Neural cell (in vitro differentiated cells): ENCODE results near the gene MRPS10.

ENCODE experiments used
- CTCF ChIP-seq: fragments of 450-650 bp; IDR thresholded peaks from 2 replicates; pipeline ENCODE4 v1.5.1; 2014; ENCODE audit warnings: antibody characterized with exemption, mild to moderate bottlenecking, moderate library complexity; ENCODE audit not compliant: poor library complexity, severe bottlenecking
- EP300 ChIP-seq: fragments of 450-650 bp; conservative IDR thresholded peaks from 2 replicates; pipeline ENCODE4 v1.6.1; 2014; ENCODE audit warnings: antibody characterized with exemption, mild to moderate bottlenecking, moderate library complexity; ENCODE audit not compliant: poor library complexity, severe bottlenecking
- EZH2 ChIP-seq: fragments of 200-600, 300-800 bp; shearing (Covaris generic), sonication (generic); IDR thresholded peaks from 2 replicates; pipeline ENCODE4 v1.6.1; 2014; ENCODE audit warnings: antibody characterized with exemption, low read length, borderline replicate concordance, mild to moderate bottlenecking; ENCODE audit not compliant: insufficient read depth, poor library complexity, severe bottlenecking
- MXI1 ChIP-seq: fragments of 450-650 bp; conservative IDR thresholded peaks from 2 replicates; pipeline ENCODE4 v1.6.1; 2014; ENCODE audit warnings: antibody characterized with exemption, mild to moderate bottlenecking; ENCODE audit not compliant: poor library complexity, severe bottlenecking
- POLR2AphosphoS5 ChIP-seq: IDR thresholded peaks from 2 replicates; pipeline ENCODE4 v1.6.1; 2012
- RAD21 ChIP-seq: fragments of 450-650 bp; conservative IDR thresholded peaks from 2 replicates; pipeline ENCODE4 v1.6.1; 2014; ENCODE audit warnings: antibody characterized with exemption, mild to moderate bottlenecking, moderate library complexity
- SMC3 ChIP-seq: fragments of 450-650 bp; conservative IDR thresholded peaks from 2 replicates; pipeline ENCODE4 v1.6.1; 2014; ENCODE audit warnings: antibody characterized with exemption, mild to moderate bottlenecking, moderate library complexity; ENCODE audit not compliant: poor library complexity
- TAF1 ChIP-seq: IDR thresholded peaks from 2 replicates; pipeline ENCODE4 v1.6.1; 2012; ENCODE audit warnings: low read depth

GRCh38 chr6:42228305-42228704, 10.6 kb upstream of the MRPS10 start:
- TF ChIP-seq CTCF (no peak), MXI1 (no peak), RAD21 (no peak), EP300 (no peak), POLR2AphosphoS5 (no peak), TAF1 (no peak), SMC3 (no peak), EZH2 (no peak)
